Transverse colon (tissue), 4 donors: ENCODE results near the gene HPS3.

Experiments
- CTCF ChIP-seq, 5 experiments: fragments of 200-600 bp in 3 of 5; fragments of 450-650 bp in 2 of 5; sonication (generic) in 3 of 5; IDR thresholded peaks; 1 replicate in 2 of 5; 2 replicates in 3 of 5; pipeline ENCODE4 v1.5.1; 2016 to 2017; ENCODE audit warnings: antibody characterized with exemption in 5 of 5, inconsistent platforms in 3 of 5, mild to moderate bottlenecking in 2 of 5, moderate library complexity in 1 of 5
- POLR2A ChIP-seq: fragments of 450-650 bp; IDR thresholded peaks from one replicate; pipeline ENCODE4 v1.6.1; 2016; ENCODE audit warnings: antibody characterized with exemption, mild to moderate bottlenecking, moderate library complexity
- POLR2AphosphoS5 ChIP-seq, 3 donors: sonication (generic); formaldehyde crosslinking; IDR thresholded peaks; one replicate each; pipeline ENCODE4 v1.6.1; 2016; ENCODE audit warnings: antibody characterized with exemption in 3 of 3

DNA sequence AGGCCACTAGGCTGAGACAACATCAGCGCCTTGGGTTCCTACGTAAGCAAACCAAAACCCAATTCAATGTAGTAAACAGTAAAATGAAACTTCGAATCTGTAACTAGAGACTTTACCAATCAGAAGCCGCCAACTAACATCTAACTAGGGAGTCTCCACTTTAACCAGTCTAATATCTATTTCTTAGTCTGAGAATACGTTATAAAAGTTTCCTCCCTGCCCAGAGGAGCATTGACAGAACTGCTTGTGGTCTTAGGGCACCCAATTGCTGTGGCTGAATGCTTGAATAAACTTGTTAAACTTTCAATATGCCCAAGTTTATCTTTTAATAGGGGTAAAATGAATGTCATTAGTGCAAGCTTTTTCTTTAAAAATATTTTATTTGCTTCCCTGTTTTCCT lies 87.9 kb downstream of the HPS3 start:
- TF ChIP-seq CTCF (IDR thresholded peaks at IDR 0.05) (no peak), POLR2AphosphoS5 (IDR thresholded peaks at IDR 0.05) (no peak), POLR2A (no peak)
